Muscle of leg (tissue), 11 donors: Measurements from ENCODE around the gene NUP153. TPM values are rescaled to one million over a fixed set of nuclear protein-coding genes. Genes with fewer than 3 reads are reported as not detected.

Source experiments
- DNase-seq: peaks from one replicate; pipeline ENCODE4 v3.0.0; 2013
- H3K27ac ChIP-seq: one replicate; pipeline ENCODE4 v1.5.1; 2013; ENCODE audit warnings: mild to moderate bottlenecking, low read length, control low read depth
- H3K27me3 ChIP-seq: one replicate; pipeline ENCODE4 v1.6.1; 2013; ENCODE audit warnings: low read length; ENCODE audit not compliant: control insufficient read depth, insufficient read depth
- H3K36me3 ChIP-seq: one replicate; pipeline ENCODE4 v1.6.1; 2013; ENCODE audit warnings: low read length; ENCODE audit not compliant: control insufficient read depth, insufficient read depth
- H3K4me1 ChIP-seq: one replicate; pipeline ENCODE4 v1.6.1; 2013; ENCODE audit warnings: low read length; ENCODE audit not compliant: control insufficient read depth, insufficient read depth
- H3K4me3 ChIP-seq: one replicate; pipeline ENCODE4 v1.5.1; 2013; ENCODE audit warnings: low read length, control low read depth
- H3K9me3 ChIP-seq: replicated peaks from 2 replicates; pipeline ENCODE4 v1.6.1; 2013; ENCODE audit warnings: low read depth, low read length; ENCODE audit not compliant: control insufficient read depth
- WGBS: methylation state at CpG from one replicate; pipeline ENCODE4 v1.1.5; 2013; ENCODE audit warnings: missing lambda C conversion rate; ENCODE audit not compliant: insufficient coverage; 5-methylcytosine and 5-hydroxymethylcytosine counted together
- polyA plus RNA-seq, 8 donors: library from polyadenylated mRNA; unstranded; fragments of 120-200 nt; gene quantifications; one replicate each; pipeline versions ENCODE4 v1.2.1 to v1.2.3, GENCODE V29; 2013; ENCODE audit warnings: inconsistent platforms in 1 of 8, low replicate concordance in 1 of 8; ENCODE audit not compliant: insufficient read length in 8 of 8, insufficient read depth in 1 of 8
- total RNA-seq: library from RNA; stranded (reverse); fragments of 120-200 nt; gene quantifications from one replicate; pipeline ENCODE4 v1.2.4, GENCODE V29; 2013

Gene NUP153
- total and polyA plus RNA-seq, 9 donors = 21.2 to 37.3 (median 29.3) TPM

DNA sequence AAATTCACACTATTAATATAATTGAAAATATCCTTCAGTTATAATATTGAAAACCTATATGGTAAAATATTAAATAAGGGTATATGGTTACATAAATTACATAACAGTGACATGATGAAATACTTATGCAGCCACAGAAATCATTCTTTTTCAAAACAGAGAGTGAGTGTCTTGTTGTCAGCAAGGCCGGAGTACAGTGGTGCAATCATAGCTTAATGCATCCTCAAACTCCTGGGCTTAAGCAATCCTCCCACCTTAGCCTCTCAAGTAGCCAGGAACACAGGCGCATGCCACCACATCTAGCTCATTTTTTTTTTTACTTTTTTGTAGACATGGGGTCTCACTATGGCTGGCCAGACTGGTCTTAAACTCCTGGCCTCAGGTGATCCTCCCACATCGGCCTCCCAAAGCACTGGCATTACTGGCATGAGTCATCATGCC, 66.2 kb downstream of the NUP153 start:
- H3K4me3 ChIP-seq = no peak overlapping the region
- no peaks in the 10 kb centered on the region for H3K9me3 ChIP-seq
- peaks cover 35% of the 10 kb centered on the region for H3K36me3 ChIP-seq
- H3K4me1 ChIP-seq = no peaks in the 10 kb centered on the region
- DNase-seq = no peak
- WGBS = 100% methylated on average over 2 of the region's 3 CpGs
- no peaks in the 10 kb centered on the region for H3K27me3 ChIP-seq
- H3K27ac ChIP-seq = no peak overlapping the region

DNA sequence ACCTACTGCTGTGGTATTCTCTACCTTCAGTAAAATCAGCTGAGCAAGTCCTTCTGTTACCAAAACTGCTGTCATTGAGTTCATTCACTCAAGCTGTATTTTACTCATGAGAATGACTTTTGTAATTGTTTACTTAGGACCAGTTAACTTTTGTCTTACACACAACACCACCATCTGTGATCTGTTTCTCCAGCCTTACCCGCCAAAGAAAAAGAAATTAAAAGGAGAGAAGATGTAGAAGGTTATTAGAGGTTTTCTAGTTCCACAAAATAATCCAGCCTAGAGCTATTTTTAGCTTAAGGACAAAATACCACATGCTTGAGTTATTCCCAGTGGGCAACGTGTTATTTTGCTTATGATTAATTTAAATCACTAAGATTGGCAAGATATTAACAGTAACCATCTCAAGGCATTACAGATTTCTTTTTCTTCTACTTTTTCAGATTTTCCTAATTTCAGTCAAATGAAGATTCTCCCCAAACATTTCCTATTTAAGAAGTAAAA, 68.5 kb downstream of the NUP153 start:
- Histone ChIP-seq H3K36me3 (peaks cover 26% of the 10 kb centered on the region), H3K27me3 (no peaks in the 10 kb centered on the region), H3K4me3 (no peak overlapping the region), H3K9me3 (no peaks in the 10 kb centered on the region), H3K27ac (no peak overlapping the region), H3K4me1 (no peaks in the 10 kb centered on the region)
- no CpG with 5 or more reads among the region's 2 CpGs for WGBS
- no peak for DNase-seq

DNA sequence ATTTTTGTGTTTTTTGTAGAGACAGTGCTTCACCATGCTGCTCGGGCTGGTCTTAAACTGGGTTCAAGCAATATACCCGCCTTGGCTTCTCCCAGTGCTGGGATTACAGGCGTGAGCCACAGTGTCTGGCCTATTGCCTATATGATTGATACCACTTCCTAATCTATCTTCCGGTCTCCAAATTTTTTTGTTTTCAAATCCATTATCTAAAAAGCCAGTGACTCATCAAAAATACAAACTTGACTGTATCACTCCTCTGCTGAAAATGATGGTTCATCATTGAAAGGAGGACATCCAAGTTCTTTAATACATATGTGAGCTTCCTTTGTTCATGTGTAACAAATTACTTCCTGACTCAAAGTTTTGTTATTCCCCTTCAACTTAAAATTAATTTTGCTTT, 71.2 kb downstream of the NUP153 start:
- DNase-seq = no peak
- Histone ChIP-seq H3K27ac (no peak overlapping the region), H3K27me3 (no peaks in the 10 kb centered on the region), H3K36me3 (peaks cover 25% of the 10 kb centered on the region), H3K9me3 (no peaks in the 10 kb centered on the region), H3K4me1 (no peaks in the 10 kb centered on the region), H3K4me3 (no peak overlapping the region)
- WGBS = 97% methylated on average over 3 of the region's 4 CpGs

DNA sequence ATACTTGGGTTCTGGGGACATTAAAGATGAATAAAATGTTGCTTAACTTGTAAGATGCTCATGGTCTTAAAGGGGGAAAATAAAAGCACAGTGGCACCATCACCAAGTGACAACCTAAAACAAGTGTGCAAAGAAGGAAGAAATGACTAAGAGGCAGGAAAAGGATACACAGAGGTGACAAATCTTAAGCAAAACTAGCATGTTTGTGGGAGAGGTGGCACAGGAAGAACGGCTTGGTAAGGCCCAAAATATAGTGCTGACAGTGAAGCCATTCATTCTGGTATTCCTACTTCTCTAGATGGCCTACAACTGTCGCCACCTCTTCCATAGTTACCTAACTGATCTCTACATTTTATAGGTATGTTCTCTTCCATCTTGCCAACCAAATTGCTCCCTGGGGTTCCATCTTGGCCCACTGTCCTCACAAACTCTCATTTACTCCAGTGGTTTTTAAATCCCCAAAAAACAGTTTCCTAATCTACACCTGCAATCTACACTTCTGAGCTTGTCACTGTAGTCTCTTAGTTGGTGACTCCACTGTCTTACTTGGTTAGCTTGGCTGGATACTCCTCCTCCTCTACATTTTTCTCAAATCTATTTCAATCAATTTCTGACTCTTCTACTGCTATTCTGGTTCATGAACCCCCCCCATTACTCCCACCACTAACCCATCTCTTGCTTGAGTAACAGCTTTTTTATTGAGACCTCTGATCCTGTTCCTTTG, 73.1 kb downstream of the NUP153 start:
- no peak for DNase-seq
- Histone ChIP-seq H3K9me3 (no peaks in the 10 kb centered on the region), H3K27me3 (no peaks in the 10 kb centered on the region), H3K4me1 (no peaks in the 10 kb centered on the region), H3K4me3 (no peak overlapping the region), H3K36me3 (peaks cover 26% of the 10 kb centered on the region), H3K27ac (no peak overlapping the region)
- 83% methylated on average over 2 of the region's 2 CpGs for WGBS

DNA sequence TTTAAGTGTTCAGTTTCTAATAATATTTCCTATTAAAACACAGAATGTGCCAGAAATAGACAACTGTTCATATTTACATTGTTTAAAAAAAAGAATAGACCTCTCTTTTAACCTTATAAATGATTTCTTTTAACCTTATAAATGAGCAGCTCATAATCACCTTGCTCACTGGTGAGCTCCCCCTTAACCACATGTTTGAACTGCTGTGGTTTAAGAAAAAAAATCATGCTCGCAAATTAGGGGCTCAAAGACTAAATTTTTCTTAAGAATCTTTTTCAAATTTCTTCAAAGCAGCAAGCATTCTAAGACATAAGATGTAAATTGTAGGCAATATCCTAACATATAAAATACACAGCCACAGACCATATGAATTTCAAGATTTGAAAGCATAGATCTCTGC, 73.8 kb downstream of the NUP153 start:
- DNase-seq = no peak
- WGBS = no CpG with 5 or more reads among the region's 1 CpG
- Histone ChIP-seq H3K9me3 (no peaks in the 10 kb centered on the region), H3K27ac (no peak overlapping the region), H3K4me3 (no peak overlapping the region), H3K36me3 (peaks cover 24% of the 10 kb centered on the region), H3K4me1 (no peaks in the 10 kb centered on the region), H3K27me3 (no peaks in the 10 kb centered on the region)

- WGBS = 100% methylated on average over 1 of the region's 5 CpGs
These were observed 76.1 kb downstream of the NUP153 start for GRCh38 chr6:17630511-17631073.

GRCh38 chr6:17629824-17630510, 76.8 kb downstream of the NUP153 start:
- no peak for DNase-seq
- Histone ChIP-seq H3K4me3 (no peak overlapping the region), H3K9me3 (no peaks in the 10 kb centered on the region), H3K27ac (no peak overlapping the region), H3K36me3 (peaks cover 33% of the 10 kb centered on the region), H3K4me1 (no peaks in the 10 kb centered on the region), H3K27me3 (no peaks in the 10 kb centered on the region)
- 90% methylated on average over 2 of the region's 8 CpGs for WGBS

More at GRCh38 chr6:17630511-17631073, 76.1 kb downstream of the NUP153 start:
- no peak overlapping the region for H3K27ac ChIP-seq
- no peaks in the 10 kb centered on the region for H3K27me3 ChIP-seq
- no peak overlapping the region for H3K4me3 ChIP-seq
- no peak for DNase-seq
- H3K4me1 ChIP-seq = no peaks in the 10 kb centered on the region
- H3K9me3 ChIP-seq = no peaks in the 10 kb centered on the region
- peaks cover 31% of the 10 kb centered on the region for H3K36me3 ChIP-seq

DNA sequence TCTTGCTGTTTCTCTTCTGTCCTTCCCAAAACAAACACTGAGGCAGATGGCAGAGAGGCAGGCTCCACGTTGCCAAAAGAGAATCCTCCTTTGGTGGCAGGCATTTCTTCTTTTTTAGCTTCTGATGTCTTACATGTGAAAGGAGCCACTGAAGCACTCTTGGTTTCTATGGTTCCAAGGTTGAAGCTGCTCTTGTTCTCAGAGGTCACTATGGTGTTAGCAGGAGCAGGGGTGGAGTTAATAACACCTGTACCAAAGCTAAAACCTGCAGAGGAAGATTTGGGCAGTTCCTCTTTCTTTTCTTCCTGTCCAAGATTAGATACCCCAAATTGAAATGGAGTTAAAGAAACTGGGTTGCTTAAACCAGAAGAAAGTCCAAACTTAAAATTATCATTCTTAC, 77.9 kb downstream of the NUP153 start:
- peaks cover 35% of the 10 kb centered on the region for H3K36me3 ChIP-seq
- H3K4me1 ChIP-seq = no peaks in the 10 kb centered on the region
- no peak for DNase-seq
- no peak overlapping the region for H3K4me3 ChIP-seq
- no peaks in the 10 kb centered on the region for H3K9me3 ChIP-seq
- WGBS = 100% methylated on average over 1 of the region's 1 CpG
- H3K27ac ChIP-seq = no peak overlapping the region
- H3K27me3 ChIP-seq = no peaks in the 10 kb centered on the region

DNA sequence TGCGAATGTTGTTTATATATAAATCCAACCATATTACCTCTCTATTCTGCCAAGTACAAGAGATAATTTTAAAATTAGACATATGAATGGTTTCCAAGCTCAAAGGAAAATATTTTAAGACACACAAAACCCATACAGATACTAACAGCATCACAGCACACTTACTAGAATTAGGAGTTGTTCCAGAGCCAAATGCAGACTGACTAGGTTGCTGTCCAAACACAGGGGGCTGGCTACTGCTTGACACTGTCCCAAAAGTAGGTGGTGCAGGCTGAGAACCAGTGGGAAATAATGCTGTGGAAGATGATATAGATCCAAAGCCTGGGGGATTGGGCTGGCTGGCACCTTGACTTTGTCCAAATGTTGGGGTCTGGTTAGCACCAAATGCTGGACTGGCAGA, 82.3 kb downstream of the NUP153 start:
- Histone ChIP-seq H3K36me3 (peaks cover 35% of the 10 kb centered on the region), H3K4me1 (no peaks in the 10 kb centered on the region), H3K27me3 (no peaks in the 10 kb centered on the region), H3K4me3 (no peak overlapping the region), H3K9me3 (no peaks in the 10 kb centered on the region), H3K27ac (no peak overlapping the region)
- no CpG with 5 or more reads among the region's 1 CpG for WGBS
- DNase-seq = no peak

GRCh38 chr6:17622144-17622543, 84.6 kb downstream of the NUP153 start:
- H3K4me3 ChIP-seq = no peak overlapping the region

More at GRCh38 chr6:17622144-17622543, 84.6 kb downstream of the NUP153 start:
- Histone ChIP-seq H3K4me1 (no peaks in the 10 kb centered on the region), H3K27ac (no peak overlapping the region), H3K27me3 (no peaks in the 10 kb centered on the region), H3K9me3 (no peaks in the 10 kb centered on the region), H3K36me3 (peaks cover 27% of the 10 kb centered on the region)
- 90% methylated on average over 2 of the region's 5 CpGs for WGBS
- DNase-seq = no peak
